Measurements from ENCODE around the gene KRTAP1-5. TPM values are rescaled to one million over a fixed set of nuclear protein-coding genes. Genes with fewer than 3 reads are reported as not detected.

The KRTAP1-5 gene
- total RNA-seq, 1 donor from 2014 or later: not detected

- peaks cover 2% of the 10 kb centered on the region for H3K27me3 Mint-ChIP-seq (ENCODE audit: insufficient read depth, low read depth)
- no peaks in the 10 kb centered on the region for H3F3A ChIP-seq (ENCODE audit: low read depth)
- no peaks in the 10 kb centered on the region for H3K27me3 ChIP-seq
- no peak within 1 kb of the TSS for H3K4me2 ChIP-seq
- H4K20me1 ChIP-seq (ENCODE audit: low read depth): no peaks in the 10 kb centered on the region
- H3K27ac Mint-ChIP-seq: no peak within 1 kb of the TSS
- no peaks in the 10 kb centered on the region for H3K36me3 ChIP-seq
- H3K9me3 ChIP-seq (ENCODE audit: low read depth): no peaks in the 10 kb centered on the region
- H3K4me1 Mint-ChIP-seq: no peaks in the 10 kb centered on the region
- no peak within 1 kb of the TSS for H3K4me3 Mint-ChIP-seq
- DNase-seq (ENCODE audit: low spot score): no peak
- H3K9me3 Mint-ChIP-seq: no peaks in the 10 kb centered on the region
- no peak within 1 kb of the TSS for H3K27ac ChIP-seq
- no peak within 1 kb of the TSS for H3K4me3 ChIP-seq
- H2AFZ ChIP-seq (replicated peaks): no peak within 1 kb of the TSS
- H3K9ac ChIP-seq: no peak within 1 kb of the TSS
- H3K36me3 Mint-ChIP-seq: no peaks in the 10 kb centered on the region
- no peaks in the 10 kb centered on the region for H3K4me1 ChIP-seq
- TF ChIP-seq CTCF (IDR thresholded peaks at IDR 0.05): no peak
- no peak for TF ChIP-seq EZH2phosphoT487 (IDR thresholded peaks at IDR 0.05)
- TF ChIP-seq EZH2 (IDR thresholded peaks at IDR 0.05): no peak
- no peaks in the 10 kb centered on the region for H3K79me2 ChIP-seq (ENCODE audit: low read depth)
Measured at GRCh38 chr17:41029633-41030245, 2.7 kb upstream of the KRTAP1-5 start, which contains the start of gene KRTAP1-4. Gene KRTAP1-4, minus strand, starts transcription at chr17:41030195. Its CDS starts 117 bp downstream, at chr17:41030078.

- H3K4me3 ChIP-seq: no peak overlapping the region
- TF ChIP-seq EZH2phosphoT487 (IDR thresholded peaks at IDR 0.05) (no peak), EZH2 (IDR thresholded peaks at IDR 0.05) (no peak), CTCF (IDR thresholded peaks at IDR 0.05) (no peak)
- DNase-seq (ENCODE audit: low spot score): no peak
- H3K36me3 ChIP-seq: no peaks in the 10 kb centered on the region
- no peaks in the 10 kb centered on the region for H3K27me3 Mint-ChIP-seq (ENCODE audit: insufficient read depth, low read depth)
- H3K9me3 ChIP-seq (ENCODE audit: low read depth): no peaks in the 10 kb centered on the region
- H3K36me3 Mint-ChIP-seq: no peaks in the 10 kb centered on the region
- no peak overlapping the region for H2AFZ ChIP-seq (replicated peaks)
- no peaks in the 10 kb centered on the region for H3K4me1 Mint-ChIP-seq
- H3K79me2 ChIP-seq (ENCODE audit: low read depth): no peaks in the 10 kb centered on the region
- no peaks in the 10 kb centered on the region for H3K4me1 ChIP-seq
- H4K20me1 ChIP-seq (ENCODE audit: low read depth): no peaks in the 10 kb centered on the region
- H3K4me2 ChIP-seq: no peak overlapping the region
- H3K27ac Mint-ChIP-seq: no peak overlapping the region
- H3F3A ChIP-seq (ENCODE audit: low read depth): no peaks in the 10 kb centered on the region
- H3K4me3 Mint-ChIP-seq: no peak overlapping the region
- H3K27me3 ChIP-seq: no peaks in the 10 kb centered on the region
- no peak overlapping the region for H3K27ac ChIP-seq
- H3K9ac ChIP-seq: no peak overlapping the region
- no peaks in the 10 kb centered on the region for H3K9me3 Mint-ChIP-seq
Measured at GRCh38 chr17:41024697-41025096, 2.3 kb downstream of the KRTAP1-5 start.

- H3K4me3 ChIP-seq: no peak overlapping the region
- no peak for DNase-seq (ENCODE audit: low spot score)
- H3K9me3 ChIP-seq (ENCODE audit: low read depth): no peaks in the 10 kb centered on the region
- no peak overlapping the region for H3K9ac ChIP-seq
- no peaks in the 10 kb centered on the region for H3K27me3 ChIP-seq
- H3K9me3 Mint-ChIP-seq: no peaks in the 10 kb centered on the region
- H3K27ac ChIP-seq: no peak overlapping the region
- H3K36me3 Mint-ChIP-seq: no peaks in the 10 kb centered on the region
- H3K4me1 Mint-ChIP-seq: no peaks in the 10 kb centered on the region
- H3K36me3 ChIP-seq: no peaks in the 10 kb centered on the region
- no peaks in the 10 kb centered on the region for H3K79me2 ChIP-seq (ENCODE audit: low read depth)
- H3K27ac Mint-ChIP-seq: no peak overlapping the region
- H3K27me3 Mint-ChIP-seq (ENCODE audit: insufficient read depth, low read depth): no peaks in the 10 kb centered on the region
- H3F3A ChIP-seq (ENCODE audit: low read depth): no peaks in the 10 kb centered on the region
- H3K4me3 Mint-ChIP-seq: no peak overlapping the region
- H3K4me1 ChIP-seq: no peaks in the 10 kb centered on the region
- H3K4me2 ChIP-seq: no peak overlapping the region
- no peak overlapping the region for H2AFZ ChIP-seq (replicated peaks)
- no peak for TF ChIP-seq EZH2 (IDR thresholded peaks at IDR 0.05)
- TF ChIP-seq CTCF (IDR thresholded peaks at IDR 0.05): no peak
- no peak for TF ChIP-seq EZH2phosphoT487 (IDR thresholded peaks at IDR 0.05)
- no peaks in the 10 kb centered on the region for H4K20me1 ChIP-seq (ENCODE audit: low read depth)
Measured at GRCh38 chr17:41020336-41020735, 6.7 kb downstream of the KRTAP1-5 start.

Measured in neural progenitor cell (in vitro differentiated cells).